ENCODE data around the gene SSBP2.

The SSBP2 gene

DNA sequence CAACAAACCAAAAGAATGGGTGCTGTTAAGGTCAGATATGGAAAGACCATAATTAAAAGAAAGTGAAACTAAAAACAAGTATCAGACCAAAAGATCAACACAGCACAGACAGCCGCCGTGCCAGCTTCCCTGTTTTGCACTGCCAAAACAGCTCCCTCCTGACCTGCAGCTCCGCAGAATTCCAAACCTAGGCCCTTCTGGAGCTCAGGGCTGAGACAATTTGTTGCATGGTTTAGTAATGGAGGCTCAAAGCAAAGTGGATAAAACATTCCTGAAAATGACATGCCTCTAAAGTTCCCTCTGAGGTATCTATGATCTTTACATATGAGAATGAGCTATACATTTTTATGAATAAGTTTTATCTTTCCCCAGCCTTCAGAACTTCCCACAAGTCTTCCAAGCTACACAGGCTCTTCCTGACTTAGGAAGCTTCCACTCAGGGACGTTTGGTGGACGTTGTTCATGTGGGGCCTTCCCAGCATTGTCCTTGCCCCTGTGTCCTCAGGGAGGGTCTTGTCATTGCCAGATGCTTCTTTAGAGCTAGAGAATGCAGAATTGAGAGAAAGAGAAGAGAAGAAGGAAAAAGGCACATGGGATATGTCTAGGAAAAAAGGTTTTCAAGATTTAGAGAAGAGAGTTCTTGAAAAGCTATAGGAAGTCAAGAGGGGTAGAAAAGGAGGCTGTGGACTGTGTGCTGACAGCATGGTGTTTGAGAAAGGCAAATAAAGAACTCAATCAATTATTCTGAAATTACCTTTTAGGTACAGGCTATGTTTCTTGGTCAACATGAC is 28.4 kb upstream of the SSBP2 start:
- peak; percentile 9 to 17 (median 12) for DNase-seq
- ATAC-seq (replicated peaks) = peak; percentile 87
- H3K4me3 Mint-ChIP-seq = peak overlapping the region; percentile 72 to 85
- no peaks in the 10 kb centered on the region for H3K9me3 Mint-ChIP-seq
- H3K27me3 Mint-ChIP-seq = no peaks in the 10 kb centered on the region
- H3K27ac Mint-ChIP-seq = peak overlapping the region; percentile 95 to 96
- no peaks in the 10 kb centered on the region for H3K36me3 Mint-ChIP-seq (ENCODE audit: insufficient read depth)
- peaks cover 16 to 19% of the 10 kb centered on the region in 2 donors for H3K4me1 Mint-ChIP-seq (ENCODE audit: low read depth in 2 of 2)

DNA sequence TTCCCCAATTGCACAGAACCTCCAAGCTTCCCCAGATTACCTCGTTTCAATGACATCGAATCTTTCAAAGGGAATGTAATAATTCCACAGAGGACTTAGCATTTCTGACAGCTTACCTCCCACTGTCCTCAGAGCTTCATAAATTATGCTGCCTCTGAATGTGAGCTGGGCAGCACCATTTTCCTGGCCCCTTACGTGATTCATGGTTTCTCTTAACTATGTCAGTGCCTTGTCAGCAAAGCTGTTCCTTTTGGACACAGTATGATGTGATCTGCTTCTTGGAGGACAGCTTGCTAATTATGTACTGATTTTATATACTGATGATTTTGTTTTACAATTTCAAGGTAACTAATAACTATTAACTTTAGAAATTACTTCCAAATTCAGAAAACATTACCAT is 27.7 kb upstream of the SSBP2 start:
- peak overlapping the region; percentile 72 to 85 for H3K4me3 Mint-ChIP-seq
- H3K27me3 Mint-ChIP-seq = no peaks in the 10 kb centered on the region
- no peaks in the 10 kb centered on the region for H3K36me3 Mint-ChIP-seq (ENCODE audit: insufficient read depth)
- peaks cover 16 to 19% of the 10 kb centered on the region in 2 donors for H3K4me1 Mint-ChIP-seq (ENCODE audit: low read depth in 2 of 2)
- no peaks in the 10 kb centered on the region for H3K9me3 Mint-ChIP-seq
- ATAC-seq (replicated peaks) = peak; percentile 50
- DNase-seq = no peak
- H3K27ac Mint-ChIP-seq = peak overlapping the region; percentile 95 to 96

DNA sequence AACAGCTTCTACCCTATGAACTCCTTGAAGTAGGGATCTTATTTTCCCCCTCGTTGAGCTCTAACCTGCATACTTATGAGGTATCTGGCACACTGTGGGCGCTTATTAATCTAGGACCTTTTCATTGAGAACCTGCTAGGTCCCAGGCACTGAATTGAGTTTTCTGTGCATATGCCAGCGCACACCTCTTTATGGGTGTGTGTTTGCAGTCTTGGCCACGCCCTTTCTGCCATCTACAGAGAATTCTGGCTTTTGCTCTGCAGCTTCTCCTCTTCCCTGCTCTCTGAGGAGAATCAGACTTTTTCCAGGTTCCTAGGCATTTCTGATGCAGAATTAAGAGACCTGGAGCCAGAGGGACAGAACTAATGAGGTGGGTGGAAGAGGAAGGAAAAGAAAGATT is 25.4 kb upstream of the SSBP2 start:
- Mint-ChIP-seq H3K4me3 (no peak overlapping the region), H3K27me3 (peaks cover 7 to 10% of the 10 kb centered on the region in 2 donors), H3K27ac (no peak overlapping the region), H3K36me3 (ENCODE audit: insufficient read depth) (no peaks in the 10 kb centered on the region), H3K4me1 (ENCODE audit: low read depth in 2 of 2) (peaks cover 16 to 18% of the 10 kb centered on the region in 2 donors), H3K9me3 (no peaks in the 10 kb centered on the region)
- ATAC-seq (replicated peaks) = no peak
- no peak for DNase-seq

DNA sequence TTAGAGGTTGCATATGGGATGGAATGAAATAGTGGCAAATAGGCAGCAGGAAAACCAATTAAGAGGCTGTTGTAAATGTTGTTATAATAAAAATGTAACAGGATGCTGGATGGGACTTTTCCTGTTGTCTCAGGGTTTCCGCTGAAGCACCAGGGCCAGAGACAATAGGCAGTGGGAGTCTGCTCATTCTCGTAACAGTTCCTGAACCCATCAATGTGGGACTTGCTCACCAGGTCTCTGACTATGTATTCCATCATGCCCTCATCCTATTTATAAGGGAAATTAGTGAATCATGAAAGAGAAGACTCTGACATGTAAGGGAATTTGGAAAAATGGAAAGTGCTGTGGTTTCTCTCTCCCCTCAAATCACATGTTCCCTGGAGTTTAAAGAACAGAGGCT is 23.5 kb upstream of the SSBP2 start:
- no peak for ATAC-seq (replicated peaks)

DNA sequence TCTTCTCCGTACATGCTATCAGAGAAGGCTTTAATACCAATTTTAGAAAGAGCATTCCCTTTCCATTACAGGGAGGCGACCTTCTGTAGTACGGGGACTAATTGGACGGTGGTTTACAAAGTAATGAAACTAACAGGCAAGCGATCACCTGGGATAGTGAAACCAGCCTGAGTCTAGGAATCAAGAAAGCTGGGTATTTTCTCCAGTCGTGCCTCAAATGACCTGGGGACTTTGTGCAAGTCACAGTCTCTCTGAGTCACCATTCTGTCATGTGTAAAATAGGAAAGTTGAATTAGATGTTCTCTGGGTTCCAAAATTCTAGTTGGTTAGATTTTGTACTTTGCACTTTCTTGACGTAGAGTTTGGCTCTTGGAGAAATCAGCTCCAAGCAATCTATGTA is 22.7 kb upstream of the SSBP2 start:
- Mint-ChIP-seq H3K4me3 (no peak overlapping the region), H3K36me3 (ENCODE audit: insufficient read depth) (no peaks in the 10 kb centered on the region), H3K4me1 (ENCODE audit: low read depth in 2 of 2) (peaks cover 4 to 5% of the 10 kb centered on the region in 2 donors), H3K9me3 (no peaks in the 10 kb centered on the region), H3K27me3 (peaks cover 13 to 19% of the 10 kb centered on the region in 2 donors), H3K27ac (no peak overlapping the region)
- no peak for DNase-seq
- ATAC-seq (replicated peaks) = no peak

More for the DNA sequence above, 23.5 kb upstream of the SSBP2 start:
- DNase-seq = no peak
- Mint-ChIP-seq H3K9me3 (no peaks in the 10 kb centered on the region), H3K27me3 (peaks cover 13 to 19% of the 10 kb centered on the region in 2 donors), H3K36me3 (ENCODE audit: insufficient read depth) (no peaks in the 10 kb centered on the region), H3K27ac (no peak overlapping the region), H3K4me1 (ENCODE audit: low read depth in 2 of 2) (peaks cover 12% of the 10 kb centered on the region in 2 donors), H3K4me3 (no peak overlapping the region)

DNA sequence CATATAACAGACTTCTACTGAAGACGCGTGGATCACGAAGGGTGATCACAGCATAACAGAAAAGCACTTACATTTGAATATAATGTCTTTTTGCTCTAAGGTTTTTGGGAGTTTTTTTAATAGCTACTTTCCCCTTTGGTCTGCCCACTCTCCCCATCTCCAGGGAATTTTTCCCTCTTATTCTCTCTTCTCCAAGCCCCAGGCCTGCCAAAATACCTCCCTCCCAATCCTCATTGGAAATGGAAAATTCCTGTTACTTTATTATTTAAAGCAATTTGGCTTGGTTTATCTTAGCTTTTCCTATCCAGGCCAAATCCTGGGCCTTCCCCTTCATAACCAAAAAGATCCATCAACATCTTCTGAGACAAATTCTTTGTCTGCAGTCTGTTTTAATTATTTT is 22.3 kb upstream of the SSBP2 start:
- Mint-ChIP-seq H3K36me3 (ENCODE audit: insufficient read depth) (no peaks in the 10 kb centered on the region), H3K4me3 (no peak overlapping the region), H3K9me3 (no peaks in the 10 kb centered on the region), H3K4me1 (ENCODE audit: low read depth in 2 of 2) (peaks cover under 1 to 1% of the 10 kb centered on the region in 2 donors), H3K27me3 (peaks cover 13 to 19% of the 10 kb centered on the region in 2 donors), H3K27ac (no peak overlapping the region)
- DNase-seq = no peak
- no peak for ATAC-seq (replicated peaks)

DNA sequence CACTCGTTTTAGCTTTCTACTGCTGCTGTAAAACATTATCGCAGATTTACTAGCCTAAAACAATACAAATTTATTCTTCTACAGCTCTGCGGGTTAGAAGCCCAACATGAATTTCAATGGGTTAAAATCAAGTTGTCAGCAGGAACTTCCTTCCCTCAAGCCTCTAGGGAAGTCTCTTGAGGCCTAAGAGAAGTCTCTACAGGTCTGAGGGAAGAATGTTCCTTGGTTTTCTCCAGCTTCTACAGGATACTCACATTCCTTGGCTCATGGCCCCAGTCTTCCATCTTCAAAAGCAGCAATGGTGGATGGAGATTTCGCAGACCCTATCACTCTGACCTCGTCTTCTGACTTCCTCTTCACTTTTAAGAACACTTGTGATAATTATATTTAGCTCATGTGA is 21.6 kb upstream of the SSBP2 start:
- peaks cover 0 to 1% of the 10 kb centered on the region in 2 donors for H3K4me1 Mint-ChIP-seq (ENCODE audit: low read depth in 2 of 2)
- ATAC-seq (replicated peaks) (no peak), DNase-seq (no peak)
- no peaks in the 10 kb centered on the region for H3K36me3 Mint-ChIP-seq (ENCODE audit: insufficient read depth)
- no peak overlapping the region for H3K4me3 Mint-ChIP-seq
- H3K9me3 Mint-ChIP-seq = no peaks in the 10 kb centered on the region
- H3K27ac Mint-ChIP-seq = no peak overlapping the region
- H3K27me3 Mint-ChIP-seq = peaks cover 13 to 19% of the 10 kb centered on the region in 2 donors

DNA sequence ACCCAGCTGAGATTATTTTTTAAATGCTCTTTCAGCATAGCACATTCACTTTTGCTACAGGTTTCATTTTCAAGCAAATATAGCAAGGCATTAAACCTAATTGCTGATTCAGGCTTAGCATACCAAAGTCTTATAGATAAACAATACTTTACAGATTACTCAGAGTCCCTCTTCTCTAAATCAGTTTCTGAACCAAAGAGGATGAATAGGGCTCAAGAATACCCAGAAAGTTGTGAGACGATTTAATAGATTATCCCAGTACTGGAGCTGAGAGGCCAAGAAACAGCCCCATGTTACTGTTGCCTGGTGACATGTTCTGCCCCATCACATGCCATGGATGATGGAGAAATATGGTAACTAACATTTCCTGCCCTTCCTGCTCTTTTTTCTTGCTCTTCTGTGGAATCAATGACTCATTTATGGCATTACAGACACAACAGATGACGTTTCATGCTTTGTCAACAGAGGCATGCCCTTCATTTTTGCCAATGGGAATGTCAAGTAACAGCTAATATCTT is 18.1 kb upstream of the SSBP2 start:
- DNase-seq (no peak), ATAC-seq (replicated peaks) (no peak)
- no peaks in the 10 kb centered on the region for H3K9me3 Mint-ChIP-seq
- H3K27ac Mint-ChIP-seq = no peak overlapping the region
- H3K4me1 Mint-ChIP-seq (ENCODE audit: low read depth in 2 of 2) = no peaks in the 10 kb centered on the region
- no peak overlapping the region for H3K4me3 Mint-ChIP-seq
- peaks cover 13 to 19% of the 10 kb centered on the region in 2 donors for H3K27me3 Mint-ChIP-seq
- H3K36me3 Mint-ChIP-seq (ENCODE audit: insufficient read depth) = no peaks in the 10 kb centered on the region

DNA sequence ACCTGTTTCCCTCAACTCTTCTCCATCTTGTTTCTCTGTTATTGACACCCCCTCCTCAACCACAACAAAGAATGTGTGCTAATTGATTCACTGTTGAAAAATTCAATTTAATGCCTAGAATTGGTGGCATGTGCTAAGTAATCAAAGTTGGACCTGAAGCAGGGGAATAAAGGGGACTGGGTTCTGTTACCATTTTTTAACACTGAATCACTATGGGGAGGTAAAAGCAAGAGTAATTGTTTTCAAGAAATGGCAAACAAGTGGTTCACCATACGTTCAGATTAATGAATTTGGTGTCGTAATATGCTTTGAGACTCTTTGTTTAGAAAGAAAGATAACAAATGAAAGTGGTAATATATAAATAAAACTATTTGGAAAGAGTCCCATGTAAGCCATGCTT is 17.0 kb upstream of the SSBP2 start:
- no peak overlapping the region for H3K27ac Mint-ChIP-seq
- H3K36me3 Mint-ChIP-seq (ENCODE audit: insufficient read depth) = no peaks in the 10 kb centered on the region
- no peak for DNase-seq
- no peak overlapping the region for H3K4me3 Mint-ChIP-seq
- no peaks in the 10 kb centered on the region for H3K9me3 Mint-ChIP-seq
- ATAC-seq (replicated peaks) = no peak
- peaks cover 19 to 21% of the 10 kb centered on the region in 2 donors for H3K27me3 Mint-ChIP-seq
- no peaks in the 10 kb centered on the region for H3K4me1 Mint-ChIP-seq (ENCODE audit: low read depth in 2 of 2)

DNA sequence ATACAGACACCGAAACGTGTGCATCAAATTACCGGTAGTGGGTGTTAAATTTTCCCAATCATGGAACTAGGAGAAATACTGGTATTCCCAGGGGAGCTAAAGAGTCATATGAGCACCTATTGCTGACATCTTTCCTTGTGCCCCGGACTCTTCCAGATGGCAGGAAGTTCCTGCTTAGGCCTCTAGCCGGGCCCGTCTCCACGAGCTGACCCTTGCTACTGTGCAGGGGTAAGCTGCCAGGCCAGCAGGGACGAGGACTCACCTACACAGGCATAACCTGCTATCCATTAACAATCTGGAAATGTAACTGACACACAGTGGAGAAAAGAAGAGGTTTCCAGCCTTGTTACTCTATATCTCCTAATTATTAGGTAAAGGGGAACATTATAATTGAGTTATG is 16.2 kb upstream of the SSBP2 start:
- Mint-ChIP-seq H3K27me3 (peaks cover 17 to 27% of the 10 kb centered on the region in 2 donors), H3K4me3 (no peak overlapping the region), H3K27ac (no peak overlapping the region), H3K36me3 (ENCODE audit: insufficient read depth) (no peaks in the 10 kb centered on the region), H3K9me3 (no peaks in the 10 kb centered on the region), H3K4me1 (ENCODE audit: low read depth in 2 of 2) (no peaks in the 10 kb centered on the region)
- no peak for ATAC-seq (replicated peaks)
- no peak for DNase-seq

DNA sequence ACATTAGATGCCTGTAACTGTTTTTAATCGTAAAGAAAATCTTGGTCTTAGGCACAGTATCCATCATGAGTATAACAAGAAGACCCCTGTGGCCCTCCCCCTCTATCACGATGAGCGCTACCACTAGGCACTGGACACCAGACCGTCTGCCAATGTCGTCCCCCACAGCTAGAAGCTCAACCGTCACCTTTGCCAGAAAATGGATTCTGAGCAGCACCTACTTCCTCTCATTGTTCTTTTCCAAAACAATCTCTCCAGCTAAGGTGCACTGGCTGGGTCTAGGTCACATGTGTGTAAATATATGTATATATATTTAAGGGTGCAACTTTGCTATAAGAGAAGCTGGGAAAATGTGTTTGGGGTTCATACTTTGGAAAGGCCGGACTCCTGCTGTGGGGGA is 15.7 kb upstream of the SSBP2 start:
- Mint-ChIP-seq H3K27ac (no peak overlapping the region), H3K36me3 (ENCODE audit: insufficient read depth) (no peaks in the 10 kb centered on the region), H3K9me3 (no peaks in the 10 kb centered on the region), H3K4me1 (ENCODE audit: low read depth in 2 of 2) (no peaks in the 10 kb centered on the region), H3K4me3 (no peak overlapping the region), H3K27me3 (peaks cover 15 to 28% of the 10 kb centered on the region in 2 donors)
- DNase-seq (no peak), ATAC-seq (replicated peaks) (no peak)

DNA sequence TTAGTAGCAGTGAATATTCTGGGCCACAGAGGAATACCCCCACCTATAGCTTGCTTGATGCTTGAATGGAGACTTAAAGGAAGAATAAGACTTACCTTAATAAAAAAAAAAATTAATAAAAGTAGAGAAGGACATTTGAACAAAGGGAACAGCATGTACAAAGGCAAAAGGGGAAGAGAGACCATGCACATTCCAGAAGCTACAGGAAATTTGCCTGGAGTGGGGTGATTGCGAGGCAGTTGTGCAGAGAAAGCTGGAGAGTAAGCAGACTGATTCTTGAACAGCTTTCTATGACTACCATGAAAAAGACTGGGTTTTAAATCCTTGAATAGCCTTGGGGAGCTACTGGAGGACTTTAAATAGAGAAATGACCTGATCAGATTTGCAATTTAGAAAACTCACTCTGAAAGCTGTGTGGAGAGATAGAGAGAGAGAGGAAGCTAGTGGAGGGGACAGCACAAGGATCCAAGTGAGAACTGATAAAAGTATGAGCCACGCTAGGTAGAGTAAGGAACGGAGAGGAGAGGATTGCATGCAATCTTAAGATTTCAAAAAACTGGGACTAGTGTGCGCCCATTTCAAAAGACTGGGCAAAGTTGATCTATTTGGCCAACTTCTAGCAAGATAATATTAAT is 12.5 kb upstream of the SSBP2 start:
- no peak overlapping the region for H3K4me3 Mint-ChIP-seq
- peaks cover 0 to 1% of the 10 kb centered on the region in 2 donors for H3K4me1 Mint-ChIP-seq (ENCODE audit: low read depth in 2 of 2)

DNA sequence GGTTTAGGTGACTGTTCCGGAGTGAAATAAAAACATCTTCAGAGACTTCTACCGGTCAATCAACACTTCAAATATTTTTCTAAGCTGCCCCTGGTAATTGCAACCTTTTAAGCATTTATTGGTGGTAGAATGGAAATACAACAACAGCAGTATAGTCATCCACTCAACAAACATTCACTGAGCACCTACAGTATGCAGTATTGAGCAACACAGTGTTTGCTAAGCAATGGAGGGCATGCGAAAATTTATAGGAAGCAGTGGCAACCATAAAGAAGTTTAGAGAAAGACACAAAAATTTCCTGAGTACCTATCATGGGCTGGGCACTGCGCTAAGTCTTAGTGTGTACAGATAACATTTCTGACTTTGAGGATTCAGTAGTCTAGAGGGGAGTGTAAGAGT is 12.0 kb upstream of the SSBP2 start:
- Mint-ChIP-seq H3K36me3 (ENCODE audit: insufficient read depth) (no peaks in the 10 kb centered on the region), H3K27me3 (peaks cover 30 to 44% of the 10 kb centered on the region in 2 donors), H3K4me3 (no peak overlapping the region), H3K27ac (no peak overlapping the region), H3K9me3 (no peaks in the 10 kb centered on the region), H3K4me1 (ENCODE audit: low read depth in 2 of 2) (peaks cover 0 to 1% of the 10 kb centered on the region in 2 donors)
- DNase-seq (no peak), ATAC-seq (replicated peaks) (no peak)

More for the DNA sequence above, 12.5 kb upstream of the SSBP2 start:
- no peak overlapping the region for H3K27ac Mint-ChIP-seq
- no peaks in the 10 kb centered on the region for H3K9me3 Mint-ChIP-seq
- no peaks in the 10 kb centered on the region for H3K36me3 Mint-ChIP-seq (ENCODE audit: insufficient read depth)
- DNase-seq (no peak), ATAC-seq (replicated peaks) (no peak)
- H3K27me3 Mint-ChIP-seq = peaks cover 29 to 41% of the 10 kb centered on the region in 2 donors

DNA sequence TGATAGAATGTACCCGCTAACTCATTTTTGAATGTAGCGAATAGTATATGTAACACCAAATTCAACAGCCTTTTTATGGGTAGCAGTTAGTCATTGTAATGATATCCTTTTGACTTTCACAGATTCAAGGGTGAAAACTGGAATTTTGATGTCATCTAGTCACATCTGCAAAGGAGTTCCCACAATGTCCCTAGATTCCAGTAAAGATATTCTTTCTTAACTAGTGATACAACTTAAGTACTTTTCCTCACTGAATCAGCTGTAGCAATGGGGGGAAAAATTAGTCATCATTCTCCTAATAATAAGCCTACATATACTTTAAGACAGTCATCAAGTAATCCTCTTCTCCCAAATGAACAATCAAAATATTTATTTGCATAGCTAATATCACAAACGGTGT is 11.5 kb upstream of the SSBP2 start:
- H3K27me3 Mint-ChIP-seq = peaks cover 34 to 47% of the 10 kb centered on the region in 2 donors
- H3K4me3 Mint-ChIP-seq = no peak overlapping the region
- ATAC-seq (replicated peaks) (no peak), DNase-seq (no peak)
- no peak overlapping the region for H3K27ac Mint-ChIP-seq
- no peaks in the 10 kb centered on the region for H3K36me3 Mint-ChIP-seq (ENCODE audit: insufficient read depth)
- peaks cover 0 to 1% of the 10 kb centered on the region in 2 donors for H3K4me1 Mint-ChIP-seq (ENCODE audit: low read depth in 2 of 2)
- H3K9me3 Mint-ChIP-seq = no peaks in the 10 kb centered on the region

Data from effector memory CD8-positive, alpha-beta T cell (primary cell).